ENCODE results near the gene TENT5C. TPM values are rescaled to one million over a fixed set of nuclear protein-coding genes. Genes with fewer than 3 reads are reported as not detected.

TENT5C gene
- total RNA-seq, 1 experiment from 2014 or later, result 0.63 TPM

- in situ Hi-C loops (cut with HindIII; ENCODE audit: low pct_unique_long_range_greater_than_20kb, low sequenced_read_pairs), result no loop called here
- DNase-seq (ENCODE audit: low read depth, low spot score), result no peak
Observed at GRCh38 chr1:117569856-117570255, 36.0 kb upstream of the TENT5C start.

- in situ Hi-C loops (cut with HindIII; ENCODE audit: low pct_unique_long_range_greater_than_20kb, low sequenced_read_pairs), result no loop called here
- no peak for DNase-seq (ENCODE audit: low read depth, low spot score)
Observed at GRCh38 chr1:117570988-117571409, 34.8 kb upstream of the TENT5C start.

- in situ Hi-C loops (cut with HindIII; ENCODE audit: low pct_unique_long_range_greater_than_20kb, low sequenced_read_pairs), result no loop called here
- DNase-seq (ENCODE audit: low read depth, low spot score), result no peak
Observed at GRCh38 chr1:117571496-117571895, 34.4 kb upstream of the TENT5C start.

- DNase-seq (ENCODE audit: low read depth, low spot score), result no peak
- in situ Hi-C loops (cut with HindIII; ENCODE audit: low pct_unique_long_range_greater_than_20kb, low sequenced_read_pairs), result no loop called here
Observed at GRCh38 chr1:117572546-117572945, 33.3 kb upstream of the TENT5C start.

GRCh38 chr1:117573386-117574023, 32.3 kb upstream of the TENT5C start:
- in situ Hi-C loops (cut with HindIII; ENCODE audit: low pct_unique_long_range_greater_than_20kb, low sequenced_read_pairs), result no loop called here
- DNase-seq (ENCODE audit: low read depth, low spot score), result no peak

GRCh38 chr1:117574161-117574835, 31.6 kb upstream of the TENT5C start:
- in situ Hi-C loops (cut with HindIII; ENCODE audit: low pct_unique_long_range_greater_than_20kb, low sequenced_read_pairs), result no loop called here
- no peak for DNase-seq (ENCODE audit: low read depth, low spot score)

GRCh38 chr1:117575586-117576225, 30.1 kb upstream of the TENT5C start:
- DNase-seq (ENCODE audit: low read depth, low spot score), result no peak
- in situ Hi-C loops (cut with HindIII; ENCODE audit: low pct_unique_long_range_greater_than_20kb, low sequenced_read_pairs), result no loop called here

GRCh38 chr1:117576236-117576635, 29.6 kb upstream of the TENT5C start:
- in situ Hi-C loops (cut with HindIII; ENCODE audit: low pct_unique_long_range_greater_than_20kb, low sequenced_read_pairs), result no loop called here
- no peak for DNase-seq (ENCODE audit: low read depth, low spot score)

- no peak for DNase-seq (ENCODE audit: low read depth, low spot score)
- in situ Hi-C loops (cut with HindIII; ENCODE audit: low pct_unique_long_range_greater_than_20kb, low sequenced_read_pairs), result no loop called here
Observed at GRCh38 chr1:117577191-117577885, 28.5 kb upstream of the TENT5C start.

- in situ Hi-C loops (cut with HindIII; ENCODE audit: low pct_unique_long_range_greater_than_20kb, low sequenced_read_pairs), result no loop called here
Observed at GRCh38 chr1:117578466-117578865, 27.4 kb upstream of the TENT5C start.

GRCh38 chr1:117579221-117579906, 26.5 kb upstream of the TENT5C start:
- in situ Hi-C loops (cut with HindIII; ENCODE audit: low pct_unique_long_range_greater_than_20kb, low sequenced_read_pairs), result no loop called here
- DNase-seq (ENCODE audit: low read depth, low spot score), result no peak

More at GRCh38 chr1:117578466-117578865, 27.4 kb upstream of the TENT5C start:
- no peak for DNase-seq (ENCODE audit: low read depth, low spot score)

- DNase-seq (ENCODE audit: low read depth, low spot score), result no peak
- in situ Hi-C loops (cut with HindIII; ENCODE audit: low pct_unique_long_range_greater_than_20kb, low sequenced_read_pairs), result no loop called here
Observed at GRCh38 chr1:117580436-117580835, 25.4 kb upstream of the TENT5C start.

GRCh38 chr1:117580882-117581281, 25.0 kb upstream of the TENT5C start:
- DNase-seq (ENCODE audit: low read depth, low spot score), result no peak
- in situ Hi-C loops (cut with HindIII; ENCODE audit: low pct_unique_long_range_greater_than_20kb, low sequenced_read_pairs), result no loop called here

- no peak for DNase-seq (ENCODE audit: low read depth, low spot score)
- in situ Hi-C loops (cut with HindIII; ENCODE audit: low pct_unique_long_range_greater_than_20kb, low sequenced_read_pairs), result no loop called here
Observed at GRCh38 chr1:117581391-117581943, 24.4 kb upstream of the TENT5C start.

GRCh38 chr1:117582451-117582850, 23.4 kb upstream of the TENT5C start:
- DNase-seq (ENCODE audit: low read depth, low spot score), result no peak
- in situ Hi-C loops (cut with HindIII; ENCODE audit: low pct_unique_long_range_greater_than_20kb, low sequenced_read_pairs), result no loop called here

- DNase-seq (ENCODE audit: low read depth, low spot score), result no peak
- in situ Hi-C loops (cut with HindIII; ENCODE audit: low pct_unique_long_range_greater_than_20kb, low sequenced_read_pairs), result no loop called here
Observed at GRCh38 chr1:117583247-117583646, 22.6 kb upstream of the TENT5C start.

GRCh38 chr1:117584181-117584580, 21.7 kb upstream of the TENT5C start:
- in situ Hi-C loops (cut with HindIII; ENCODE audit: low pct_unique_long_range_greater_than_20kb, low sequenced_read_pairs), result no loop called here
- DNase-seq (ENCODE audit: low read depth, low spot score), result no peak

GRCh38 chr1:117585086-117585485, 20.8 kb upstream of the TENT5C start:
- no peak for DNase-seq (ENCODE audit: low read depth, low spot score)
- in situ Hi-C loops (cut with HindIII; ENCODE audit: low pct_unique_long_range_greater_than_20kb, low sequenced_read_pairs), result no loop called here
